Mesenchymal stem cell (in vitro differentiated cells and primary cell): Measurements from ENCODE around the gene MAP3K10.

Experiments used
- DNase-seq: peaks from one replicate; pipeline ENCODE4 v3.0.0-alpha.2; 2013
- H2AFZ ChIP-seq: one replicate; pipeline ENCODE4 v1.6.1; 2013; ENCODE audit warnings: low read depth, mild to moderate bottlenecking, control low read depth, inconsistent platforms, low read length, moderate library complexity
- H2AK5ac ChIP-seq: 2 replicates; pipeline ENCODE4 v1.6.1; 2013; ENCODE audit warnings: low read length, moderate library complexity, mild to moderate bottlenecking, inconsistent platforms; ENCODE audit not compliant: severe bottlenecking
- H2BK120ac ChIP-seq: one replicate; pipeline ENCODE4 v1.6.1; 2013; ENCODE audit warnings: low read depth, mild to moderate bottlenecking, inconsistent platforms, low read length, moderate library complexity
- H2BK12ac ChIP-seq, 2 experiments: one replicate each; pipeline ENCODE4 v1.6.1; 2013; ENCODE audit warnings: inconsistent platforms in 2 of 2, low read length in 2 of 2, mild to moderate bottlenecking in 2 of 2, moderate library complexity in 2 of 2, control low read depth in 1 of 2
- H2BK15ac ChIP-seq: one replicate; pipeline ENCODE4 v1.6.1; 2013; ENCODE audit warnings: mild to moderate bottlenecking, low read depth, inconsistent platforms; ENCODE audit not compliant: poor library complexity, severe bottlenecking
- H2BK5ac ChIP-seq: 2 replicates; pipeline ENCODE4 v1.6.1; 2013; ENCODE audit warnings: low read depth, mild to moderate bottlenecking, low read length, control low read depth, inconsistent platforms; ENCODE audit not compliant: poor library complexity, severe bottlenecking
- H3K14ac ChIP-seq, 2 experiments: one replicate each; pipeline ENCODE4 v1.6.1; 2013; ENCODE audit warnings: inconsistent platforms in 2 of 2, low read length in 2 of 2, control low read depth in 1 of 2, mild to moderate bottlenecking in 1 of 2, moderate library complexity in 1 of 2
- H3K18ac ChIP-seq, 2 experiments: one replicate each; pipeline ENCODE4 v1.6.1; 2013; ENCODE audit warnings: inconsistent platforms in 2 of 2, low read length in 2 of 2, control low read depth in 1 of 2, low read depth in 1 of 2, mild to moderate bottlenecking in 1 of 2
- H3K23ac ChIP-seq, 2 experiments: one replicate each; pipeline ENCODE4 v1.6.1; 2013; ENCODE audit warnings: inconsistent platforms in 2 of 2, low read length in 2 of 2, mild to moderate bottlenecking in 2 of 2, moderate library complexity in 2 of 2, control low read depth in 1 of 2
- H3K27ac ChIP-seq: 2 replicates; pipeline ENCODE4 v1.5.1; 2013; ENCODE audit warnings: mild to moderate bottlenecking, moderate library complexity, low read length, control low read depth, inconsistent platforms; ENCODE audit not compliant: poor library complexity, severe bottlenecking
- H3K27me3 ChIP-seq, 2 experiments: 2 replicates each; pipeline versions ENCODE4 v1.6.1 to v1.7.0; 2013; ENCODE audit warnings: low read length in 2 of 2, mild to moderate bottlenecking in 2 of 2, moderate library complexity in 2 of 2, control low read depth in 1 of 2, inconsistent platforms in 1 of 2; ENCODE audit not compliant: control insufficient read depth in 1 of 2, insufficient read depth in 1 of 2
- H3K36me3 ChIP-seq, 2 experiments: 2 replicates each; pipeline versions ENCODE4 v1.6.1 to v1.7.0; 2013; ENCODE audit warnings: low read length in 2 of 2, control low read depth in 1 of 2, inconsistent platforms in 1 of 2, low read depth in 1 of 2, mild to moderate bottlenecking in 1 of 2; ENCODE audit not compliant: insufficient read depth in 2 of 2, control insufficient read depth in 1 of 2
- H3K4ac ChIP-seq, 2 experiments: one replicate each; pipeline ENCODE4 v1.6.1; 2013; ENCODE audit warnings: inconsistent platforms in 2 of 2, low read length in 2 of 2, mild to moderate bottlenecking in 2 of 2, moderate library complexity in 2 of 2, control low read depth in 1 of 2, low read depth in 1 of 2
- H3K4me1 ChIP-seq: 2 replicates; pipeline ENCODE4 v1.6.1; 2013; ENCODE audit warnings: low read depth, low read length, control low read depth; ENCODE audit not compliant: control insufficient read depth, insufficient read depth
- H3K4me2 ChIP-seq: 2 replicates; pipeline ENCODE4 v1.6.1; 2013; ENCODE audit warnings: low read length, mild to moderate bottlenecking, inconsistent platforms; ENCODE audit not compliant: poor library complexity, severe bottlenecking
- H3K4me3 ChIP-seq, 2 experiments: 2 replicates each; pipeline versions ENCODE4 v1.5.1 to v1.7.0; 2013; ENCODE audit warnings: low read length in 2 of 2, mild to moderate bottlenecking in 2 of 2, control low read depth in 1 of 2, low read depth in 1 of 2; ENCODE audit not compliant: insufficient read depth in 1 of 2
- H3K79me1 ChIP-seq: replicated peaks from 2 replicates; pipeline ENCODE4 v1.6.1; 2013; ENCODE audit warnings: mild to moderate bottlenecking, control low read depth, low read length, inconsistent platforms; ENCODE audit not compliant: poor library complexity, severe bottlenecking
- H3K9ac ChIP-seq: 2 replicates; pipeline ENCODE4 v1.7.0; 2013; ENCODE audit warnings: mild to moderate bottlenecking, low read length, moderate library complexity
- H3K9me3 ChIP-seq: 2 replicates; pipeline ENCODE4 v1.7.0; 2013; ENCODE audit warnings: mild to moderate bottlenecking, low read length; ENCODE audit not compliant: control insufficient read depth
- H4K8ac ChIP-seq: one replicate; pipeline ENCODE4 v1.6.1; 2013; ENCODE audit warnings: inconsistent platforms, mild to moderate bottlenecking, low read length, moderate library complexity
- H4K91ac ChIP-seq: one replicate; pipeline ENCODE4 v1.6.1; 2013; ENCODE audit warnings: mild to moderate bottlenecking, low read length, inconsistent platforms
- WGBS: methylation state at CpG from one replicate; pipeline ENCODE4 v1.1.7; 2013; ENCODE audit warnings: mixed read lengths; 5-methylcytosine and 5-hydroxymethylcytosine counted together

MAP3K10 gene

DNA sequence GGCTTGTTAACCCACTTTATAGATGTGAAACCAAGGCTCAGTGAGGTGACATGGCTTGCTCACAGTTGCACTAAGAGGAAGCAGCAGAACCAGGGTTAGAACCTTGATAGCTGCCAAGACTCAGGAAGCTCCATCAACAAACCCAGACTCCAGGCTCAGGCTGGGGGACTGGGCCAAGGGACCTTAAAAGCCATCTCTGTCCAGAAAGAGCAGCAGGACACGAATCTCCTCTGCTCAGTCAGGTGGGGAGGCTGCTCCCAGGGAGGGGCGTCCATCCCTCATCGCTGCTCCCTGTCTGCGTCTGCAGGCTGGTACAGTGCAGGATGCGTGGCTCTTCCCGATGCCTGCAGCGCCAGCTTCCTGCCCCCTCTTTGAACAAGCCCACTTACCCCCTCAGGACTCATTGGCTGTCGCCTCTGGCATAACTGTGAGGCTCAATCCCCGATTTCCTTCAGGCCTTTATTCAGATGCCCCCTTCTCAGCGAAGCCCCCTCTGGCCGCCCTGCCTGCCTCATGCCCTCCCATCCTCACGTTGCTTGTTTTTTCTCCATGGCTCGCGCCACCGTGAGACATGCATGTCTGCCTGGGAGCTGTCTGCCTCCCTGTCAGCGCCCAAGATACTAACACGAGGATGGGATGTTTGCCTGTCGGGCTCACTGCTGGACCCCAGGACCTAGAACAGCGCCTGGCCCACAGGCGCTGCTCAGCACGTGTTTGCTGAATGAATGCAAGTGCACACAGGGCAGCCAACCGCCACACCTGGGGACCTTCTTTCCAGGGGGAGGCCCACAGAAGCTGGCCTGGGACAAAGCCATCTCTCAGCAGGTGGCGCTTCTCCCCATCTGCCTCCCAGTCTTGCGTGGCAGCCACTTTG is 72.5 kb downstream of the MAP3K10 start:
- H2BK12ac ChIP-seq: no peak overlapping the region
- H3K9ac ChIP-seq: no peak overlapping the region
- no peak overlapping the region for H3K23ac ChIP-seq

DNA sequence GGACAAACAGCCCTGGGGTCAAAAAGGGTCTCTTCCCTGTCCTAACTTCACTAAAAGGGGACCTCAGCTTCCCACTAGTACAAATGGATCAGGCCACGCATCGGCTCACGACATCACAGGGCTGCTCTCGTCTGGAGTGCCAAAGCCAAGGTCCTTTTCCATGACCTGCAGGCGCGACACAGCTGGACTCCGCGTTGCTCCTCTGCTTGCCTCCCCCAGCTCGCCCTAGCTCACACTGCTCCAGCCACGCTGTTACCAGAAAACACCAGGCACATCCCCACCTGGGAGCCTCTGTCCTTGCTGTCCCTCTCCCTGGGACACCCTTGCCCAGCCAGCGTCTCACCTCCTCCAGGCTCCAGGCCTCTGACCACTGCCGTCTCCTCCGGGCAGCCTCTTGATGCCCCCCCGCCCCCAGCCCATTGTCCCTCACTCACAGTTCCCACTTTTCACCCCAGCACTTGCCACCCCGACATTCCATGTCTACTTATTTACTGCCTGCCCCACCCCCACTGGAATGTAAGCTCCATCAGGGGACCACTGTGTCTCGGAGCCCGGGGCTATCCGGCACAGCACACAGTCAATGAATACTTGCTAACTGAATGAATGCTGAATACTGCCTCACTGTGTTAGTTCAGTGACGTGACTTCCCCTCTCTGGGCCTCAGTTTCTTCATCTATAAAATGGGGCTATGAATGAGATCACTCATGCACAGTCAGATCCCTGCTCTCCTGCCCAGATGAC is 73.3 kb downstream of the MAP3K10 start:
- H3K4me1 ChIP-seq: peaks cover 10% of the 10 kb centered on the region
- H2BK12ac ChIP-seq: no peak overlapping the region
- H3K36me3 ChIP-seq: peaks cover 47 to 60% of the 10 kb centered on the region in 2 experiments
- H4K8ac ChIP-seq: no peak overlapping the region
- peaks cover 60% of the 10 kb centered on the region for H3K79me1 ChIP-seq
- H2BK120ac ChIP-seq: no peak overlapping the region
- no peak overlapping the region for H2BK15ac ChIP-seq
- no peak overlapping the region for H3K9ac ChIP-seq
- H3K18ac ChIP-seq: no peak overlapping the region
- no peak overlapping the region for H3K4ac ChIP-seq
- H3K14ac ChIP-seq: no peak overlapping the region
- no peaks in the 10 kb centered on the region for H3K9me3 ChIP-seq
- H2BK5ac ChIP-seq: no peak overlapping the region
- H3K23ac ChIP-seq: no peak overlapping the region
- no peak overlapping the region for H3K4me2 ChIP-seq
- H3K4me3 ChIP-seq: no peak overlapping the region
- 89% methylated on average over 19 of the region's 19 CpGs for WGBS
- no peak overlapping the region for H4K91ac ChIP-seq
- no peak overlapping the region for H2AFZ ChIP-seq
- DNase-seq: no peak
- H3K27me3 ChIP-seq: no peaks in the 10 kb centered on the region
- no peak overlapping the region for H2AK5ac ChIP-seq
- H3K27ac ChIP-seq: no peak overlapping the region

More for the DNA sequence above, 72.5 kb downstream of the MAP3K10 start:
- Histone ChIP-seq H2BK5ac (no peak overlapping the region), H2BK15ac (no peak overlapping the region), H3K79me1 (peaks cover 60% of the 10 kb centered on the region), H4K91ac (no peak overlapping the region), H3K14ac (no peak overlapping the region), H3K4me3 (no peak overlapping the region), H3K4me2 (no peak overlapping the region), H3K18ac (no peak overlapping the region), H4K8ac (no peak overlapping the region), H2AK5ac (no peak overlapping the region), H3K27ac (no peak overlapping the region), H2BK120ac (no peak overlapping the region), H3K4me1 (peaks cover 10% of the 10 kb centered on the region), H3K4ac (no peak overlapping the region), H2AFZ (no peak overlapping the region), H3K9me3 (no peaks in the 10 kb centered on the region), H3K27me3 (no peaks in the 10 kb centered on the region), H3K36me3 (peaks cover 46 to 60% of the 10 kb centered on the region in 2 experiments)
- WGBS: 95% methylated on average over 24 of the region's 24 CpGs
- DNase-seq: no peak
